Stimulated activated naive CD8-positive, alpha-beta T cell treated with anti-CD3 and anti-CD28 coated beads, Interleukin-15, amount 100 ng/mL, for 72 hours (primary cell): Measurements from ENCODE around the gene GRB2.
"Not testable (repeated sequence)": the region's sequence is repeated elsewhere in the genome, so short reads cannot be mapped to it uniquely, and the experiment has no call there.

Experiments used
- ATAC-seq: fragments of 150-1000 bp; cut with Tn5 transposase; 2 replicates; pipeline ENCODE4 v1.10.0; 2021; ENCODE audit warnings: mild to moderate bottlenecking, moderate library complexity
- DNase-seq, 2 donors: peaks; one replicate each; pipeline ENCODE4 v3.0.0; 2021 to 2022
- H3K27ac Mint-ChIP-seq, 2 donors: one replicate each; pipeline ENCODE4 v1.8.0; 2022; ENCODE audit warnings: mild to moderate bottlenecking in 2 of 2, mixed read lengths in 2 of 2, moderate library complexity in 2 of 2
- H3K27me3 Mint-ChIP-seq: one replicate; pipeline ENCODE4 v1.8.0; 2022; ENCODE audit warnings: mixed read lengths
- H3K4me1 Mint-ChIP-seq: one replicate; pipeline ENCODE4 v1.8.0; 2022; ENCODE audit warnings: mild to moderate bottlenecking, mixed read lengths
- H3K4me3 Mint-ChIP-seq, 2 donors: one replicate each; pipeline ENCODE4 v1.8.0; 2022; ENCODE audit warnings: mild to moderate bottlenecking in 2 of 2, mixed read lengths in 2 of 2, moderate library complexity in 1 of 2
- H3K9me3 Mint-ChIP-seq, 2 donors: one replicate each; pipeline ENCODE4 v1.8.0; 2022; ENCODE audit warnings: mixed read lengths in 2 of 2

Gene GRB2

GRCh38 chr17:75352079-75352569 is 53.4 kb downstream of the GRB2 start:
- DNase-seq (no peak), ATAC-seq (no peak)
- H3K4me3 Mint-ChIP-seq: no peak overlapping the region
- no peak overlapping the region for H3K27ac Mint-ChIP-seq
- H3K4me1 Mint-ChIP-seq: peaks cover 77% of the 10 kb centered on the region
- no peaks in the 10 kb centered on the region for H3K9me3 Mint-ChIP-seq
- no peaks in the 10 kb centered on the region for H3K27me3 Mint-ChIP-seq

- peaks cover 82% of the 10 kb centered on the region for H3K4me1 Mint-ChIP-seq
Measured at GRCh38 chr17:75350706-75351105, 54.8 kb downstream of the GRB2 start.

GRCh38 chr17:75350029-75350428 is 55.4 kb downstream of the GRB2 start:
- ATAC-seq: no peak
- Mint-ChIP-seq H3K27me3 (no peaks in the 10 kb centered on the region), H3K4me3 (no peak overlapping the region), H3K4me1 (peaks cover 84% of the 10 kb centered on the region), H3K27ac (peak overlapping the region; percentile 2 to 52), H3K9me3 (no peaks in the 10 kb centered on the region)
- DNase-seq: no peak

More at GRCh38 chr17:75350706-75351105, 54.8 kb downstream of the GRB2 start:
- Mint-ChIP-seq H3K4me3 (no peak overlapping the region), H3K27ac (no peak overlapping the region), H3K9me3 (no peaks in the 10 kb centered on the region), H3K27me3 (no peaks in the 10 kb centered on the region)
- no peak for DNase-seq
- no peak for ATAC-seq

- H3K27me3 Mint-ChIP-seq: no peaks in the 10 kb centered on the region
- H3K27ac Mint-ChIP-seq: peak overlapping the region in 1 of 2 donors; percentile 52
- ATAC-seq (no peak), DNase-seq (no peak)
- no peaks in the 10 kb centered on the region for H3K9me3 Mint-ChIP-seq
- peaks cover 86% of the 10 kb centered on the region for H3K4me1 Mint-ChIP-seq
- H3K4me3 Mint-ChIP-seq: no peak overlapping the region
Measured at GRCh38 chr17:75349589-75349988, 55.9 kb downstream of the GRB2 start.

GRCh38 chr17:75348386-75349012 is 57.0 kb downstream of the GRB2 start:
- Mint-ChIP-seq H3K4me1 (peaks cover 93% of the 10 kb centered on the region), H3K27me3 (no peaks in the 10 kb centered on the region), H3K4me3 (peak overlapping the region in 1 of 2 donors; percentile 4), H3K9me3 (no peaks in the 10 kb centered on the region), H3K27ac (no peak overlapping the region)
- DNase-seq (no peak), ATAC-seq (no peak)

GRCh38 chr17:75346906-75347305 is 58.6 kb downstream of the GRB2 start:
- no peaks in the 10 kb centered on the region for H3K27me3 Mint-ChIP-seq
- H3K9me3 Mint-ChIP-seq: no peaks in the 10 kb centered on the region
- H3K4me3 Mint-ChIP-seq: peak overlapping the region; percentile 78 to 80
- H3K4me1 Mint-ChIP-seq: peaks cover 99% of the 10 kb centered on the region
- peak overlapping the region; percentile 55 to 89 for H3K27ac Mint-ChIP-seq
- peak in 1 of 2 donors; percentile 47 for DNase-seq
- ATAC-seq: peak; percentile 68

- peak; percentile 2 for ATAC-seq
- not testable (repeated sequence) for H3K27me3 Mint-ChIP-seq, DNase-seq, H3K9me3 Mint-ChIP-seq
- Mint-ChIP-seq H3K27ac (peak overlapping the region in 1 of 2 donors; percentile 55), H3K4me3 (peak overlapping the region; percentile 78 to 80), H3K4me1 (peaks cover 100% of the 10 kb centered on the region)
Measured at GRCh38 chr17:75346368-75346767, 59.1 kb downstream of the GRB2 start.

GRCh38 chr17:75345514-75346167 is 59.8 kb downstream of the GRB2 start:
- peak; percentile 59 to 63 for DNase-seq

GRCh38 chr17:75344666-75345065 is 60.8 kb downstream of the GRB2 start:
- H3K4me1 Mint-ChIP-seq: peaks cover 100% of the 10 kb centered on the region
- H3K9me3 Mint-ChIP-seq: peaks cover 0 to 3% of the 10 kb centered on the region in 2 donors
- H3K4me3 Mint-ChIP-seq: peak overlapping the region in 1 of 2 donors; percentile 30
- ATAC-seq (no peak), DNase-seq (no peak)
- no peak overlapping the region for H3K27ac Mint-ChIP-seq
- no peaks in the 10 kb centered on the region for H3K27me3 Mint-ChIP-seq

More at GRCh38 chr17:75345514-75346167, 59.8 kb downstream of the GRB2 start:
- ATAC-seq: peak; percentile 78
- Mint-ChIP-seq H3K4me3 (peak overlapping the region; percentile 78 to 80), H3K9me3 (no peaks in the 10 kb centered on the region), H3K27ac (peak overlapping the region; percentile 38 to 79), H3K27me3 (no peaks in the 10 kb centered on the region), H3K4me1 (peaks cover 100% of the 10 kb centered on the region)

- H3K4me3 Mint-ChIP-seq: peak overlapping the region; percentile 34 to 69
Measured at GRCh38 chr17:75342996-75343395, 62.5 kb downstream of the GRB2 start.

GRCh38 chr17:75341784-75342486 is 63.5 kb downstream of the GRB2 start:
- Mint-ChIP-seq H3K4me3 (no peak overlapping the region), H3K9me3 (peaks cover 0 to 3% of the 10 kb centered on the region in 2 donors), H3K27me3 (no peaks in the 10 kb centered on the region), H3K27ac (peak overlapping the region; percentile 6 to 19), H3K4me1 (peaks cover 98% of the 10 kb centered on the region)
- ATAC-seq (no peak), DNase-seq (no peak)

More at GRCh38 chr17:75342996-75343395, 62.5 kb downstream of the GRB2 start:
- Mint-ChIP-seq H3K27ac (peak overlapping the region; percentile 6 to 19), H3K9me3 (peaks cover 0 to 3% of the 10 kb centered on the region in 2 donors), H3K27me3 (no peaks in the 10 kb centered on the region), H3K4me1 (peaks cover 99% of the 10 kb centered on the region)
- ATAC-seq (no peak), DNase-seq (no peak)

- peaks cover 0 to 3% of the 10 kb centered on the region in 2 donors for H3K9me3 Mint-ChIP-seq
- H3K4me1 Mint-ChIP-seq: peaks cover 98% of the 10 kb centered on the region
- H3K27ac Mint-ChIP-seq: no peak overlapping the region
- H3K27me3 Mint-ChIP-seq: no peaks in the 10 kb centered on the region
- H3K4me3 Mint-ChIP-seq: no peak overlapping the region
- ATAC-seq: no peak
- DNase-seq: no peak
Measured at GRCh38 chr17:75340631-75341030, 64.8 kb downstream of the GRB2 start.

GRCh38 chr17:75339971-75340370 is 65.5 kb downstream of the GRB2 start:
- DNase-seq (no peak), ATAC-seq (no peak)
- H3K27me3 Mint-ChIP-seq: no peaks in the 10 kb centered on the region
- peaks cover 98% of the 10 kb centered on the region for H3K4me1 Mint-ChIP-seq
- H3K27ac Mint-ChIP-seq: peak overlapping the region in 1 of 2 donors; percentile 75
- peak overlapping the region; percentile 48 to 81 for H3K4me3 Mint-ChIP-seq
- peaks cover 0 to 3% of the 10 kb centered on the region in 2 donors for H3K9me3 Mint-ChIP-seq

GRCh38 chr17:75338335-75338734 is 67.1 kb downstream of the GRB2 start:
- peaks cover 91% of the 10 kb centered on the region for H3K4me1 Mint-ChIP-seq
- peak overlapping the region; percentile 84 to 87 for H3K27ac Mint-ChIP-seq
- peak; percentile 48 for ATAC-seq
- no peaks in the 10 kb centered on the region for H3K27me3 Mint-ChIP-seq
- peak overlapping the region; percentile 67 to 72 for H3K4me3 Mint-ChIP-seq
- peaks cover 0 to 3% of the 10 kb centered on the region in 2 donors for H3K9me3 Mint-ChIP-seq
- no peak for DNase-seq

- DNase-seq (no peak), ATAC-seq (no peak)
- H3K9me3 Mint-ChIP-seq: peaks cover 0 to 3% of the 10 kb centered on the region in 2 donors
- H3K27ac Mint-ChIP-seq: no peak overlapping the region
- H3K4me3 Mint-ChIP-seq: no peak overlapping the region
- H3K27me3 Mint-ChIP-seq: no peaks in the 10 kb centered on the region
- peaks cover 85% of the 10 kb centered on the region for H3K4me1 Mint-ChIP-seq
Measured at GRCh38 chr17:75335315-75335714, 70.2 kb downstream of the GRB2 start.
